Esophagus muscularis mucosa (tissue), 4 donors: ENCODE results near the gene DKC1. TPM values are rescaled to one million over a fixed set of nuclear protein-coding genes. Genes with fewer than 3 reads are reported as not detected.
A peak's percentile ranks its signal among the peaks of the same experiment; 100 is the strongest.

Experiments
- DNase-seq: peaks from one replicate; pipeline ENCODE4 v3.0.0-alpha.2; 2017; ENCODE audit errors: extremely low spot score
- H3K27ac ChIP-seq, 4 donors: fragments of 200-600 bp; sonication (generic); replicated peaks in 1 of 4; 1 replicate in 3 of 4; 2 replicates in 1 of 4; pipeline ENCODE4 v1.5.1; 2016 to 2019; ENCODE audit warnings: mild to moderate bottlenecking in 1 of 4
- H3K27me3 ChIP-seq, 4 donors: fragments of 200-600 bp; sonication (generic); one replicate each; pipeline versions ENCODE4 v1.5.1 to v1.6.0; 2016 to 2019
- H3K36me3 ChIP-seq, 4 donors: fragments of 200-600 bp; sonication (generic); one replicate each; pipeline ENCODE4 v1.5.1; 2016 to 2019
- H3K4me1 ChIP-seq, 4 donors: fragments of 200-600 bp; sonication (generic); one replicate each; pipeline ENCODE4 v1.5.1; 2016 to 2019
- H3K4me3 ChIP-seq, 4 donors: fragments of 200-600 bp; sonication (generic); 1 replicate in 2 of 4; 2 replicates in 2 of 4; pipeline ENCODE4 v1.5.1; 2016 to 2019; ENCODE audit warnings: mild to moderate bottlenecking in 4 of 4, moderate library complexity in 1 of 4
- H3K9me3 ChIP-seq, 4 donors: fragments of 200-600 bp; sonication (generic); 1 replicate in 3 of 4; 2 replicates in 1 of 4; pipeline ENCODE4 v1.5.1; 2016 to 2019
- EP300 ChIP-seq: sonication (generic); formaldehyde crosslinking; IDR thresholded peaks from one replicate; pipeline ENCODE4 v1.6.1; 2017; ENCODE audit warnings: antibody characterized with exemption
- POLR2A ChIP-seq: fragments of 450-650 bp; IDR thresholded peaks from one replicate; pipeline ENCODE4 v1.6.1; 2017; ENCODE audit warnings: antibody characterized with exemption, moderate library complexity, mild to moderate bottlenecking, low read depth
- POLR2AphosphoS5 ChIP-seq, 2 donors: sonication (generic); formaldehyde crosslinking; IDR thresholded peaks; one replicate each; pipeline ENCODE4 v1.6.1; 2017; ENCODE audit warnings: antibody characterized with exemption in 2 of 2
- WGBS: methylation state at CpG from one replicate; pipeline ENCODE4 v1.1.5; 2018; 5-methylcytosine and 5-hydroxymethylcytosine counted together
- intact Hi-C: fragments of 100-400 bp; cut with DNase I; formaldehyde crosslinking; loops from one replicate; pipeline ENCODE4 v1.15.1; 2023
- total RNA-seq, 4 donors: library from RNA; depleted of rRNA; stranded (reverse); fragments of >200 nt; gene quantifications; one replicate each; pipeline versions ENCODE4 v1.1.0 to v1.2.1, GENCODE V29; 2016
- TF ChIP-seq, protein P1 (sequence below), 3 experiments: fragments of 200-600 bp in 2 of 3; fragments of 450-650 bp in 1 of 3; sonication (generic) in 2 of 3; IDR thresholded peaks; one replicate each; pipeline ENCODE4 v1.5.1; 2017 to 2019; ENCODE audit warnings: antibody characterized with exemption in 3 of 3, mild to moderate bottlenecking in 2 of 3, moderate library complexity in 1 of 3

DKC1 gene
- total RNA-seq, 4 donors from 2014 or later, result 18.3 to 29.9 (median 24.9) TPM

DNA sequence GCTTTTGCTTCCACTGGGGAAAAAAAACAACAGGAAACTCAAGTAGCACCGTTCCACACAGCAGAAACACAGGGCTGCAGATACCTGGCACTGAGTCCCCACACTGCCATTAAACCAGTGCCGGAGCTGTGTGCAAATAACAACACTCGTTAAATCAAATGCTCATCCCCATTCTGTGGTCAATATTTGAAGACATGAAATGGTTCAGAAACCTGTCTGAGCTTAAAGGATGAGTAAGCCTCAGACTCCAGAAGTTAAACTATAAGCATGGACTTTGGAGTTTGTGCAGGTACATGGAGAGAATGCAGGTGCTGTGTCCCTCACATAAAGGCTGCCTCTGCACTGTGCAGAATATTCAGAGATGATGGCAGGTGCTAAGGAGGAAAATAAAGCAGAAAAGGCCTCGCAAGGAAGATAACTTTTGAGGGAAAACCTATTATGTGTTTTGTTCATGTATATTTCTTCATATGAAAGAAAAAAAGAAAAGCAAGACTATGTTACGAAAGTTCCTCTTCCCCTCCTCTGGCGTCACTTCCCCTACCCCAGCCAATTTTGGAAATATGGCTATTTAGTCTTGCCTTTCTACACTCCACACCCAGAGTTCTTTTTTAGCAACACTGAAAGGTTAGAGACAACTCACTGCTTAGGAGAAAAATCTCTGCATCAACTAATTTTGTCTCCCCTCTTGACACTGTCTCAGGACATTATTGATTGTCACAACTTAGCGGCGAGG is 38.0 kb downstream of the DKC1 start:
- peak overlapping the region in 2 of 4 donors; percentile 10 to 58 for H3K27ac ChIP-seq
- intact Hi-C loops, result no loop called here
- no peak for DNase-seq
- H3K4me1 ChIP-seq, result peaks cover 10 to 34% (median 30%) of the 10 kb centered on the region in 4 donors
- TF ChIP-seq, protein P1, sequence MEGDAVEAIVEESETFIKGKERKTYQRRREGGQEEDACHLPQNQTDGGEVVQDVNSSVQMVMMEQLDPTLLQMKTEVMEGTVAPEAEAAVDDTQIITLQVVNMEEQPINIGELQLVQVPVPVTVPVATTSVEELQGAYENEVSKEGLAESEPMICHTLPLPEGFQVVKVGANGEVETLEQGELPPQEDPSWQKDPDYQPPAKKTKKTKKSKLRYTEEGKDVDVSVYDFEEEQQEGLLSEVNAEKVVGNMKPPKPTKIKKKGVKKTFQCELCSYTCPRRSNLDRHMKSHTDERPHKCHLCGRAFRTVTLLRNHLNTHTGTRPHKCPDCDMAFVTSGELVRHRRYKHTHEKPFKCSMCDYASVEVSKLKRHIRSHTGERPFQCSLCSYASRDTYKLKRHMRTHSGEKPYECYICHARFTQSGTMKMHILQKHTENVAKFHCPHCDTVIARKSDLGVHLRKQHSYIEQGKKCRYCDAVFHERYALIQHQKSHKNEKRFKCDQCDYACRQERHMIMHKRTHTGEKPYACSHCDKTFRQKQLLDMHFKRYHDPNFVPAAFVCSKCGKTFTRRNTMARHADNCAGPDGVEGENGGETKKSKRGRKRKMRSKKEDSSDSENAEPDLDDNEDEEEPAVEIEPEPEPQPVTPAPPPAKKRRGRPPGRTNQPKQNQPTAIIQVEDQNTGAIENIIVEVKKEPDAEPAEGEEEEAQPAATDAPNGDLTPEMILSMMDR (IDR thresholded peaks at IDR 0.05), result no peak
- TF ChIP-seq EP300 (no peak), POLR2AphosphoS5 (IDR thresholded peaks at IDR 0.05) (no peak), POLR2A (no peak)
- no peaks in the 10 kb centered on the region for H3K9me3 ChIP-seq
- 70% methylated on average over 8 of the region's 8 CpGs for WGBS
- no peak overlapping the region for H3K4me3 ChIP-seq
- H3K36me3 ChIP-seq, result no peaks in the 10 kb centered on the region
- H3K27me3 ChIP-seq, result no peaks in the 10 kb centered on the region

DNA sequence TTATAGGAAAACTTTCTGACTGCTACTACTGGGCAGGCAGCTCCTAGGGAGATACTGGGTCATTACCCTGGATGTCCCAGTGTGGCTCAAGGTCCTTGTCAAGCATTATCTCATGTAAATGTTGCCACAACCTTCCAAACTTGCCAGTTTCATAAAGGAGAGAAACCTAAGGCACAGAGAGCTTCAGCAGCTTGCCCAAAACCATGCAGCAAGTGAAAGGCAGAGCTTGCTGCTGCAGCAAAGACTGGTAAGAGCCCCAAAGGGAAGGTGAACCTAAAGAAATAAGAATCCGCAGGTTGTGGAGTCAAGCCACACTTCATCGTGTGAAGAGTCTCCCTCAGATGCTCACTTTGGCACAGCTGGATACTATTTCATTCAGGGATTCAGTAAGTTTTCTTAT is 40.3 kb downstream of the DKC1 start:
- Histone ChIP-seq H3K4me3 (no peak overlapping the region), H3K36me3 (no peaks in the 10 kb centered on the region), H3K4me1 (peaks cover 10 to 40% (median 33%) of the 10 kb centered on the region in 4 donors), H3K9me3 (peaks cover 0 to 8% (median 0%) of the 10 kb centered on the region in 4 donors), H3K27me3 (no peaks in the 10 kb centered on the region), H3K27ac (no peak overlapping the region)
- intact Hi-C loops, result no loop called here
- WGBS, result 71% methylated on average over 2 of the region's 2 CpGs
- no peak for DNase-seq
- no peak for TF ChIP-seq EP300
- TF ChIP-seq, protein P1 (IDR thresholded peaks at IDR 0.05), result no peak
- no peak for TF ChIP-seq POLR2A
- no peak for TF ChIP-seq POLR2AphosphoS5 (IDR thresholded peaks at IDR 0.05)

DNA sequence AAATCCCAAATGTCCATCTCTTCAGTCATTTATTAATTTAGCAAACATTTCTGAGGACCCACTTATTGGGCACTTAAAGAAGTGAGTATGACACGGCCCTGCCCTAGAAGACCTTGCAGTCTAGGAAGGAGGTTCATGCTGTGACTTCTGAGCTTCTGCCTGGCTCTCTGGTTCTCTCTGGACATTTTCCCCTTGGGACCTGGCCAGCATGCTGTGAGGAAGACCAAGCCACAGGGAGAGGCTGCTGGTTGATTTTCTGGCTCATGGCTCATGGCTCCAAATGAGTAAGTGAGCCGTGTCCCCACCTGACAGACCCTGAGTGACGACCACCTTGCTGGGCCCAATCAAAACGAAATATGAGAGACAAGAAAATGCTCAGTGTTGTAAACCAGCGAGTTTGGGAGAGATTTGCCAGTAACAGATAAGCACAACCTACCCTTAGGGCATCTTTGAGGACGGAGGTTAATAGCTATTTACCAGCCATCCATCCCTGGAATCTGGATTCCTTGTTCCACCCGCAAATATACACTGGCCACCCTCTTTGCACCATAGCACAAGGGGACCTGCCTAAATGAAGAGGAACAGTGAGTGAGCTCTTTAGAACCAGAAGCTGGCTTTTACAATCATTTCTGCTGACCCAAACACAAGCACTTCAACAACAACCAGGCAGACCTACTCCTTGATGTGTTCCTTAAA is 41.7 kb downstream of the DKC1 start:
- Histone ChIP-seq H3K4me1 (peaks cover 10 to 36% (median 30%) of the 10 kb centered on the region in 4 donors), H3K27ac (peak overlapping the region; percentile 72 to 85 (median 82)), H3K36me3 (no peaks in the 10 kb centered on the region), H3K4me3 (peak overlapping the region; percentile 68 to 77 (median 71)), H3K27me3 (no peaks in the 10 kb centered on the region), H3K9me3 (peaks cover 0 to 8% (median 0%) of the 10 kb centered on the region in 4 donors)
- DNase-seq, result no peak
- intact Hi-C loops, result no loop called here
- TF ChIP-seq, protein P1 (IDR thresholded peaks at IDR 0.05), result no peak
- TF ChIP-seq POLR2AphosphoS5 (IDR thresholded peaks at IDR 0.05) (no peak), POLR2A (no peak), EP300 (no peak)
- WGBS, result 38% methylated on average over 7 of the region's 7 CpGs

DNA sequence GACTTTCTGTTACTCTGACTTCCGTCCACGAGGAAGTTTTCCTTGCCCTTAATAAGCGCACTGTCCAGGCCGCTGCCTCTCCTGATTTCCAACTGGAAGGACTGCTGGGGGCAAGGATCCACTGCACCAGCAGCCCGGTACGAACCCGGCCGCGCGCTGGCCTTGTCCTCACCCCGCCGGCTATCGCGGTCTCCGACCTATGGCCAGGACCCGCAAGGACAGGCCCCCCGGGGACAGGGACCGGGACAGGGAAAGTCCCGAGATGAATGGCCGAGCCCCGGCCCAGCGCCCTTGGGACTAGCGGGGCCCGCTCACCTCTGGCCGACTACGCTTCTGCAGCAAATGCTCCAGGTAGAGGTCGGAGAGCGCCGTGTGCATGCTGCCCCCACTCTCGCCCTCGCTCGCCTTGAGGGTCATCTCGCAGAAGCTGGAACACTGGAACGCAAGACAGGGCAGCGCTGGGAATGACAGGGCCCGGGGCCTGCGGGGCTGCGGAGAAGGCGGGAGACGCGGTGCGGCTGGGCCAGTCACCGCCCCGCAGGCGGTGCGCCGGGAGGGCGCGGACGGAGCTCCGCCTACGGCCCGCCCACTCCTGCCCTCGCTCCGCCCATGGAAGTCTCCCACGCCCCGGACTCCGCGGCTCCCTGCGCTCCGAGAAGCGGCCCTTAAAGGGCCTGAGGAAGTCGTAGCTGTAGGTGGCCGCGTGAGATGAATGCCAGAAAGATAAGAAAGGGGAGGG is 42.5 kb downstream of the DKC1 start, which contains the start of gene MPP1:
Gene MPP1 (minus strand): TSS at position 529 of the 739 bp plus-strand sequence. CDS start 112 bp downstream, at position 417.
- no peak for DNase-seq
- Histone ChIP-seq H3K27ac (peak within 1 kb of the TSS; percentile 72 to 85 (median 82)), H3K4me1 (peaks cover 4 to 29% (median 23%) of the 10 kb centered on the region in 4 donors), H3K4me3 (peak within 1 kb of the TSS; percentile 68 to 77 (median 71)), H3K36me3 (no peaks in the 10 kb centered on the region), H3K27me3 (no peaks in the 10 kb centered on the region), H3K9me3 (peaks cover 0 to 8% (median 0%) of the 10 kb centered on the region in 4 donors)
- intact Hi-C loops, result no loop called here
- no peak for TF ChIP-seq EP300
- peak; percentile 29 to 74 for TF ChIP-seq POLR2AphosphoS5 (IDR thresholded peaks at IDR 0.05)
- TF ChIP-seq POLR2A, result peak; percentile 14
- TF ChIP-seq, protein P1 (IDR thresholded peaks at IDR 0.05), result no peak
- 30% methylated on average over 56 of the region's 65 CpGs for WGBS
